SK-N-SH (cell line): ENCODE results near the gene KCTD20. TPM values are rescaled to one million over a fixed set of nuclear protein-coding genes. Genes with fewer than 3 reads are reported as not detected.

Experiments
- CTCF ChIA-PET: fragments of 300-600, 350-600 bp; formaldehyde crosslinking; extraction: SDS; loops from one replicate; lab custom pipeline; 2021; lab: Yijun Ruan, JAX
- POLR2A ChIA-PET: fragments of 350-600 bp; sonication (Branson Sonifier 250); formaldehyde crosslinking; extraction: SDS; loops from one replicate; lab custom pipeline; 2020; ENCODE audit warnings: antibody characterized with exemption, inconsistent platforms; lab: Yijun Ruan, JAX
- DNase-seq: peaks from one replicate; pipeline ENCODE4 v3.0.0; 2012
- H2AFZ ChIP-seq: fragments of 200-600 bp; sonication (generic); 2 replicates; pipeline ENCODE4 v1.8.1; 2016; ENCODE audit warnings: antibody characterized with exemption, mild to moderate bottlenecking, low read depth
- H3F3A ChIP-seq: fragments of 200-600 bp; sonication (generic); replicated peaks from 2 replicates; pipeline ENCODE3; 2016; ENCODE audit warnings: antibody characterized with exemption, mild to moderate bottlenecking; ENCODE audit not compliant: insufficient read depth
- H3K27ac ChIP-seq, 2 experiments: fragments of 200-500 bp in 1 of 2; fragments of 200-600 bp in 1 of 2; sonication (Bioruptor generic) in 1 of 2; sonication (generic), shearing (Covaris generic) in 1 of 2; 2 replicates each; pipeline versions ENCODE4 v1.5.1 to v1.6.1; 2014 to 2016; ENCODE audit warnings: low read depth in 2 of 2, inconsistent platforms in 1 of 2, low read length in 1 of 2, mild to moderate bottlenecking in 1 of 2, mixed read lengths in 1 of 2
- H3K27me3 ChIP-seq: fragments of 200-600 bp; sonication (generic), shearing (Covaris generic); 2 replicates; pipeline ENCODE4 v1.6.1; 2016; ENCODE audit warnings: mixed run types; ENCODE audit not compliant: insufficient read depth
- H3K36me3 ChIP-seq, 2 experiments: fragments of 200-500 bp in 1 of 2; fragments of 200-600 bp in 1 of 2; sonication (Bioruptor generic) in 1 of 2; sonication (generic) in 1 of 2; replicated peaks in 1 of 2; 2 replicates each; pipeline versions ENCODE3 to v1.5.1; 2014 to 2016; ENCODE audit warnings: low read length in 1 of 2, mild to moderate bottlenecking in 1 of 2; ENCODE audit not compliant: insufficient read depth in 2 of 2, control insufficient read depth in 1 of 2
- H3K4me1 ChIP-seq, 2 experiments: fragments of 200-500 bp in 1 of 2; fragments of 200-600 bp in 1 of 2; sonication (Bioruptor generic) in 1 of 2; sonication (generic), shearing (Covaris generic) in 1 of 2; 2 replicates each; pipeline versions ENCODE4 v1.5.1 to v1.6.1; 2014 to 2016; ENCODE audit warnings: low read depth in 1 of 2, low read length in 1 of 2, mixed run types in 1 of 2; ENCODE audit not compliant: insufficient read depth in 2 of 2, control insufficient read depth in 1 of 2
- H3K4me2 ChIP-seq: fragments of 200-600 bp; sonication (generic), shearing (Covaris generic); 2 replicates; pipeline ENCODE4 v1.6.1; 2017; ENCODE audit warnings: mixed run types
- H3K4me3 ChIP-seq, 2 experiments: fragments of 200-500 bp in 1 of 2; fragments of 200-600 bp in 1 of 2; sonication (Bioruptor generic) in 1 of 2; sonication (generic), shearing (Covaris generic) in 1 of 2; 2 replicates each; pipeline versions ENCODE4 v1.5.1 to v1.8.1; 2014 to 2016; ENCODE audit warnings: low read depth in 2 of 2, inconsistent platforms in 1 of 2, low read length in 1 of 2, mild to moderate bottlenecking in 1 of 2, mixed read lengths in 1 of 2, moderate library complexity in 1 of 2
- H3K79me2 ChIP-seq: fragments of 200-600 bp; sonication (generic); 2 replicates; pipeline ENCODE4 v1.8.1; 2017; ENCODE audit warnings: mild to moderate bottlenecking; ENCODE audit not compliant: insufficient read depth
- H3K9ac ChIP-seq: fragments of 200-600 bp; sonication (generic); 2 replicates; pipeline ENCODE4 v1.6.1; 2017; ENCODE audit warnings: mixed run types
- H3K9me2 ChIP-seq: fragments of 200-600 bp; sonication (generic); 2 replicates; pipeline ENCODE4 v1.6.1; 2017; ENCODE audit warnings: mixed run types
- H3K9me3 ChIP-seq: fragments of 200-600 bp; sonication (generic); 2 replicates; pipeline ENCODE4 v1.6.1; 2017; ENCODE audit warnings: mixed run types, mild to moderate bottlenecking, moderate library complexity
- H4K20me1 ChIP-seq: fragments of 200-600 bp; sonication (generic); 2 replicates; pipeline ENCODE4 v1.6.1; 2017; ENCODE audit warnings: mild to moderate bottlenecking, mixed run types; ENCODE audit not compliant: insufficient read depth
- CHD2 ChIP-seq: fragments of 150-350 bp; IDR thresholded peaks from 2 replicates; pipeline ENCODE4 v1.6.1; 2018; ENCODE audit warnings: low read length; ENCODE audit not compliant: partially characterized antibody
- ELF1 ChIP-seq: IDR thresholded peaks from 2 replicates; pipeline ENCODE4 v1.4.0; 2012
- EP300 ChIP-seq, 2 experiments: IDR thresholded peaks; 2 replicates each; pipeline versions ENCODE4 v1.4.0 to v1.6.1; 2012; ENCODE audit warnings: borderline replicate concordance in 1 of 2, low read depth in 1 of 2, low read length in 1 of 2
- EZH2phosphoT487 ChIP-seq: fragments of 200-600 bp; sonication (generic); IDR thresholded peaks from 2 replicates; pipeline ENCODE4 v1.6.1; 2017; ENCODE audit warnings: low read depth, mixed run types, mild to moderate bottlenecking, antibody characterized with exemption, moderate library complexity, borderline replicate concordance
- FOSL2 ChIP-seq: IDR thresholded peaks from 2 replicates; pipeline ENCODE4 v1.4.0; 2012; ENCODE audit warnings: low read depth, mild to moderate bottlenecking, moderate library complexity, borderline replicate concordance
- FOXM1 ChIP-seq: IDR thresholded peaks from 2 replicates; pipeline ENCODE4 v1.4.0; 2012; ENCODE audit warnings: low read depth, mild to moderate bottlenecking
- GATA2 ChIP-seq: sonication (generic); formaldehyde crosslinking; IDR thresholded peaks from 2 replicates; pipeline ENCODE4 v1.5.0; 2020; ENCODE audit warnings: mild to moderate bottlenecking, missing genetic modification reagents
- MEF2A ChIP-seq: IDR thresholded peaks from 2 replicates; pipeline ENCODE4 v1.4.0; 2012; ENCODE audit warnings: low read depth, borderline replicate concordance
- MXI1 ChIP-seq: IDR thresholded peaks from 2 replicates; pipeline ENCODE4 v1.6.1; 2012; ENCODE audit warnings: mild to moderate bottlenecking, low read depth, low read length, improper control_type of control experiment
- NFIC ChIP-seq: IDR thresholded peaks from 2 replicates; pipeline ENCODE4 v1.4.0; 2012; ENCODE audit warnings: borderline replicate concordance
- NRF1 ChIP-seq: IDR thresholded peaks from 2 replicates; pipeline ENCODE4 v1.6.1; 2012; ENCODE audit warnings: low read depth, mild to moderate bottlenecking, low read length
- POLR2AphosphoS5 ChIP-seq: IDR thresholded peaks from 2 replicates; pipeline ENCODE4 v1.6.1; 2012; ENCODE audit warnings: low read depth, low read length
- RAD21 ChIP-seq: IDR thresholded peaks from 2 replicates; pipeline ENCODE4 v1.6.1; 2012; ENCODE audit warnings: mild to moderate bottlenecking, low read length
- RCOR1 ChIP-seq: fragments of 150-350 bp; IDR thresholded peaks from 2 replicates; pipeline ENCODE4 v1.6.1; 2017; ENCODE audit warnings: antibody characterized with exemption, low read length
- SIN3A ChIP-seq: IDR thresholded peaks from 2 replicates; pipeline ENCODE4 v1.6.1; 2012; ENCODE audit warnings: low read depth, mild to moderate bottlenecking, low read length, moderate library complexity, borderline replicate concordance
- TAF1 ChIP-seq: IDR thresholded peaks from 2 replicates; pipeline ENCODE4 v1.6.1; 2012; ENCODE audit warnings: low read depth, mild to moderate bottlenecking, low read length, moderate library complexity, borderline replicate concordance
- TCF12 ChIP-seq: IDR thresholded peaks from 2 replicates; pipeline ENCODE4 v1.4.0; 2012
- WGBS: methylation state at CpG from one replicate; pipeline ENCODE4 v1.1.6; 2017; ENCODE audit warnings: low lambda C conversion rate; 5-methylcytosine and 5-hydroxymethylcytosine counted together
- polyA plus RNA-seq, 3 experiments: library from polyadenylated mRNA; depleted of rRNA; stranded (reverse); fragments of >200 nt; gene quantifications; 2 replicates each; pipeline ENCODE4 v1.2.3, GENCODE V29; 2012
- TF ChIP-seq, protein P1 (sequence below): fragments of 200-600 bp; sonication (generic); IDR thresholded peaks from 2 replicates; pipeline ENCODE4 v1.6.1; 2017; ENCODE audit warnings: antibody characterized with exemption, mild to moderate bottlenecking, moderate library complexity
- TF ChIP-seq, protein P2 (sequence below): IDR thresholded peaks from 2 replicates; pipeline ENCODE4 v1.6.1; 2012; ENCODE audit warnings: mild to moderate bottlenecking, low read depth, low read length, moderate library complexity

Gene KCTD20
- polyA plus RNA-seq, 1 of the 3 experiments (the other 2 are of a cell fraction): 29.0 TPM

DNA sequence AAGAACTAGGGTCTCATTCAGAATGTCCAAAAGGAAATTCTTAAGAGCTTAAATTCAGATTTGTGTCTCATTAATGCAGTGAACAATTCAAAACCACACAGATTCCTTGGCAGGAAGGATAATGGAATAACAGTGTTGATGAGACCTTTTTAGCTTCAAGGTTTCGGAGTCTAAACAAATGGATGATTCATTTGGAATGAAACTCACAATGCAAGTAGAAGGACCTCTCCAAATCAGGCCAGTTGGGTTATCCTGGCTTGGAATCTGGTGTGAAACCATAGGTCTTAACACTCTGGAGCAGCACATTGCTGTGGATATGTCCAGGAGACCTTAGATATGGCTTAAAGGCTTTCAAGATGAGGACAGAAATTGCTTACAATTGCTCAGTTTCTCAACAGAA, 44.9 kb downstream of the KCTD20 start:
- Histone ChIP-seq H3K79me2 (no peaks in the 10 kb centered on the region; the same call in 1 of the 2 replicates), H2AFZ (no peak overlapping the region), H3F3A (peaks cover 4% of the 10 kb centered on the region), H3K4me1 (no peaks in the 10 kb centered on the region; a peak in 1 of 4 replicates), H3K4me2 (no peak overlapping the region), H3K4me3 (no peak overlapping the region), H3K9ac (no peak overlapping the region), H3K27me3 (no peaks in the 10 kb centered on the region), H3K27ac (no peak overlapping the region), H4K20me1 (no peaks in the 10 kb centered on the region), H3K9me3 (no peaks in the 10 kb centered on the region), H3K9me2 (no peaks in the 10 kb centered on the region), H3K36me3 (peaks cover 37 to 39% of the 10 kb centered on the region in 2 experiments)
- CTCF ChIA-PET: interaction anchor here (0.9 kb wide), 1 partner anchor 76 kb away, joined by 3 read pairs; no protein-coding TSS in a partner anchor
- 93% methylated on average over 1 of the region's 1 CpG for WGBS
- POLR2A ChIA-PET: interaction anchor here (0.5 kb wide), 2 partner anchors 46 to 122 kb away, joined by 3 read pairs; no protein-coding TSS in a partner anchor
- DNase-seq: no peak
- no peak for TF ChIP-seq GATA2
- no peak for TF ChIP-seq TAF1
- TF ChIP-seq SIN3A: no peak
- TF ChIP-seq FOSL2: no peak
- TF ChIP-seq MXI1: no peak
- no peak for TF ChIP-seq RCOR1
- TF ChIP-seq EP300 (IDR thresholded peaks at IDR 0.05; ENCODE audit: borderline replicate concordance in 1 of 2, low read depth in 1 of 2, low read length in 1 of 2): no peak
- TF ChIP-seq TCF12: no peak
- TF ChIP-seq MEF2A: no peak

DNA sequence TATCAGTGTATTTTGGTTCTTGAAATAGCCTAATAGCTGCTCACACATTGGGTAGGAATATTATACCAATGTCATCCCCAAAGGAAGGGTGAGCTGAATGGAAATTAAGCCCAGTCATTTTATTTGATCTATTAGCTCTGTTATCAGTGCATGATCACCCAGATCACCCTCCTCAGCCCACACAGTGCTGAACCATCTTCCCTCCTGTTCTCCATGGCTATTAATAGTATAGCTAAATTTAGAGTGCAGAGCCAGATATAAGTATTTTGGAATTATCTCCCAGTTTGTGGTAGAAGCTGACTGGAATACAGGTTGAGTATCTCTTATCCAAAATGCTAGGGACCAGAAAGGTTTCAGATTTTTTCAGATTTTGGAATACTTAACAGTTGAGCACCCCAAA, 45.4 kb downstream of the KCTD20 start:
- DNase-seq: no peak
- no peaks in the 10 kb centered on the region for H3K9me2 ChIP-seq
- H3K4me2 ChIP-seq: no peak overlapping the region
- no peak for TF ChIP-seq FOXM1
- no peak for TF ChIP-seq NFIC
- TF ChIP-seq, protein P1, sequence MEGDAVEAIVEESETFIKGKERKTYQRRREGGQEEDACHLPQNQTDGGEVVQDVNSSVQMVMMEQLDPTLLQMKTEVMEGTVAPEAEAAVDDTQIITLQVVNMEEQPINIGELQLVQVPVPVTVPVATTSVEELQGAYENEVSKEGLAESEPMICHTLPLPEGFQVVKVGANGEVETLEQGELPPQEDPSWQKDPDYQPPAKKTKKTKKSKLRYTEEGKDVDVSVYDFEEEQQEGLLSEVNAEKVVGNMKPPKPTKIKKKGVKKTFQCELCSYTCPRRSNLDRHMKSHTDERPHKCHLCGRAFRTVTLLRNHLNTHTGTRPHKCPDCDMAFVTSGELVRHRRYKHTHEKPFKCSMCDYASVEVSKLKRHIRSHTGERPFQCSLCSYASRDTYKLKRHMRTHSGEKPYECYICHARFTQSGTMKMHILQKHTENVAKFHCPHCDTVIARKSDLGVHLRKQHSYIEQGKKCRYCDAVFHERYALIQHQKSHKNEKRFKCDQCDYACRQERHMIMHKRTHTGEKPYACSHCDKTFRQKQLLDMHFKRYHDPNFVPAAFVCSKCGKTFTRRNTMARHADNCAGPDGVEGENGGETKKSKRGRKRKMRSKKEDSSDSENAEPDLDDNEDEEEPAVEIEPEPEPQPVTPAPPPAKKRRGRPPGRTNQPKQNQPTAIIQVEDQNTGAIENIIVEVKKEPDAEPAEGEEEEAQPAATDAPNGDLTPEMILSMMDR: no peak
- no peak for TF ChIP-seq EZH2phosphoT487
- TF ChIP-seq, protein P2, sequence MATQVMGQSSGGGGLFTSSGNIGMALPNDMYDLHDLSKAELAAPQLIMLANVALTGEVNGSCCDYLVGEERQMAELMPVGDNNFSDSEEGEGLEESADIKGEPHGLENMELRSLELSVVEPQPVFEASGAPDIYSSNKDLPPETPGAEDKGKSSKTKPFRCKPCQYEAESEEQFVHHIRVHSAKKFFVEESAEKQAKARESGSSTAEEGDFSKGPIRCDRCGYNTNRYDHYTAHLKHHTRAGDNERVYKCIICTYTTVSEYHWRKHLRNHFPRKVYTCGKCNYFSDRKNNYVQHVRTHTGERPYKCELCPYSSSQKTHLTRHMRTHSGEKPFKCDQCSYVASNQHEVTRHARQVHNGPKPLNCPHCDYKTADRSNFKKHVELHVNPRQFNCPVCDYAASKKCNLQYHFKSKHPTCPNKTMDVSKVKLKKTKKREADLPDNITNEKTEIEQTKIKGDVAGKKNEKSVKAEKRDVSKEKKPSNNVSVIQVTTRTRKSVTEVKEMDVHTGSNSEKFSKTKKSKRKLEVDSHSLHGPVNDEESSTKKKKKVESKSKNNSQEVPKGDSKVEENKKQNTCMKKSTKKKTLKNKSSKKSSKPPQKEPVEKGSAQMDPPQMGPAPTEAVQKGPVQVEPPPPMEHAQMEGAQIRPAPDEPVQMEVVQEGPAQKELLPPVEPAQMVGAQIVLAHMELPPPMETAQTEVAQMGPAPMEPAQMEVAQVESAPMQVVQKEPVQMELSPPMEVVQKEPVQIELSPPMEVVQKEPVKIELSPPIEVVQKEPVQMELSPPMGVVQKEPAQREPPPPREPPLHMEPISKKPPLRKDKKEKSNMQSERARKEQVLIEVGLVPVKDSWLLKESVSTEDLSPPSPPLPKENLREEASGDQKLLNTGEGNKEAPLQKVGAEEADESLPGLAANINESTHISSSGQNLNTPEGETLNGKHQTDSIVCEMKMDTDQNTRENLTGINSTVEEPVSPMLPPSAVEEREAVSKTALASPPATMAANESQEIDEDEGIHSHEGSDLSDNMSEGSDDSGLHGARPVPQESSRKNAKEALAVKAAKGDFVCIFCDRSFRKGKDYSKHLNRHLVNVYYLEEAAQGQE: no peak
- no peak for TF ChIP-seq MXI1
- TF ChIP-seq FOSL2: no peak
- no peak for TF ChIP-seq ELF1
- TF ChIP-seq NRF1: no peak
- TF ChIP-seq POLR2AphosphoS5: no peak
- TF ChIP-seq CHD2: no peak
- TF ChIP-seq RAD21: no peak
- no peaks in the 10 kb centered on the region; a peak in 1 of 4 replicates for H3K4me1 ChIP-seq
- H3K27me3 ChIP-seq: no peaks in the 10 kb centered on the region
- H3K9me3 ChIP-seq: no peaks in the 10 kb centered on the region
- H3K36me3 ChIP-seq: peaks cover 37% of the 10 kb centered on the region in 2 experiments
- H4K20me1 ChIP-seq: no peaks in the 10 kb centered on the region
- H3F3A ChIP-seq: peaks cover 4% of the 10 kb centered on the region
- CTCF ChIA-PET: interaction anchor here (0.9 to 1.5 kb wide), 5 partner anchors 11 to 76 kb away, joined by 3 read pairs; no protein-coding TSS in a partner anchor
- H3K4me3 ChIP-seq: no peak overlapping the region
- H3K79me2 ChIP-seq: no peaks in the 10 kb centered on the region; the same call in 1 of the 2 replicates
- no peak overlapping the region for H2AFZ ChIP-seq
- POLR2A ChIA-PET: interaction anchor here (0.5 to 0.7 kb wide), 2 partner anchors 121 to 147 kb away, joined by 3 read pairs; no protein-coding TSS in a partner anchor
- no peak overlapping the region for H3K27ac ChIP-seq
- no peak overlapping the region for H3K9ac ChIP-seq
